Measurements from ENCODE around the gene TXNDC2. TPM values are rescaled to one million over a fixed set of nuclear protein-coding genes. Genes with fewer than 3 reads are reported as not detected.

The TXNDC2 gene
- total and polyA plus RNA-seq, 9 of the 15 experiments (the other 6 are each of a cell fraction or from before 2014, with no cell fraction given): 1.2 to 4.9 (median 2.3) TPM

DNA sequence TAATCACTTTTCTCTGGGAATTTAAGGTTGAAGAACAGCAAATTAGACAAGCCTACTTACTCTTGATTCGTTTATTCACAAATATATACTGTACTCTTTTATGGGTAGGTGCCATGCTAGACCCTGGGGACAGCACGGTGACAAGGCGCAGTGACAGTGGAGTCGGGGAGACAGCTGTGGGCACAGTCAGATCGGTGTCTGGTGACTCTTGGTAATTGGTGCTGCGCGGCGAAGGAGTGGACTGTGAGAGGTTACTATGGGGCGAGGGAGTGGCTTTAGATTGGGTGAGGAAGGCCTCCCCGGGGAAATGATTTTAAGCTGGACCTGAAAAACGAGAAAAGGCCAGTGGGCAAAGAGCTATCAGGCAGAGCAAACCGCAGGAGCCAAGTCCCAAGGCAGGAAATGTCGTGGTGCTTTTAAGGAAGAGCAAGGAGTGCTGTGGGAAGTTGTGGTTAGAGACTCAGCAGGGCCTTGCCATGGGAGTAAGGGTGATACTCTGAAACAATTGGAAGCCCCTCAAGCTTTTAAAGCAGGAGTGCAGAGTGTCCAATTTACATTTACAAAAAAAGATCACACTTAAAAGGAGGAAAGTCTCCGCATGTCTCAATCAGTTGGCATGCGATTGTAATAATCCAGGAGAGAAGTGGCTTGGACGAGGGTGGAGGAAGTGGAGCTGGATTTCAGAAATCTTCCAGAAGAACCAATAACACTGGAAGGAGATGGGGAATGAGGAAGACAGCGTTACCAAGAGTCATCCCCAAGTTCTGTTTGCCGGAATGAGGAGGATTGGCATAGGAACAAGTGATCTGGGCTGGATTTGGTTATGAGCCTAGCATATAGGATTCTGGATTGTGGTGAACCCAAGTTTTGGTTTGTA is 36.1 kb upstream of the TXNDC2 start (continued):
- 0 out of 4 replicates have a peak, but pooled peaks of 1 of the 2 experiments have one; percentile 35 for TF ChIP-seq ARNT (IDR thresholded peaks at IDR 0.05)
- no peak for TF ChIP-seq HDAC6 (IDR thresholded peaks at IDR 0.05; ENCODE audit: low read depth, low read length)
- no peak for TF ChIP-seq CREBBP (IDR thresholded peaks at IDR 0.05; ENCODE audit: low read depth, low read length)
- TF ChIP-seq, protein P1, sequence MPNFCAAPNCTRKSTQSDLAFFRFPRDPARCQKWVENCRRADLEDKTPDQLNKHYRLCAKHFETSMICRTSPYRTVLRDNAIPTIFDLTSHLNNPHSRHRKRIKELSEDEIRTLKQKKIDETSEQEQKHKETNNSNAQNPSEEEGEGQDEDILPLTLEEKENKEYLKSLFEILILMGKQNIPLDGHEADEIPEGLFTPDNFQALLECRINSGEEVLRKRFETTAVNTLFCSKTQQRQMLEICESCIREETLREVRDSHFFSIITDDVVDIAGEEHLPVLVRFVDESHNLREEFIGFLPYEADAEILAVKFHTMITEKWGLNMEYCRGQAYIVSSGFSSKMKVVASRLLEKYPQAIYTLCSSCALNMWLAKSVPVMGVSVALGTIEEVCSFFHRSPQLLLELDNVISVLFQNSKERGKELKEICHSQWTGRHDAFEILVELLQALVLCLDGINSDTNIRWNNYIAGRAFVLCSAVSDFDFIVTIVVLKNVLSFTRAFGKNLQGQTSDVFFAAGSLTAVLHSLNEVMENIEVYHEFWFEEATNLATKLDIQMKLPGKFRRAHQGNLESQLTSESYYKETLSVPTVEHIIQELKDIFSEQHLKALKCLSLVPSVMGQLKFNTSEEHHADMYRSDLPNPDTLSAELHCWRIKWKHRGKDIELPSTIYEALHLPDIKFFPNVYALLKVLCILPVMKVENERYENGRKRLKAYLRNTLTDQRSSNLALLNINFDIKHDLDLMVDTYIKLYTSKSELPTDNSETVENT (CRISPR knock-in tag; IDR thresholded peaks at IDR 0.05): no peak
- TF ChIP-seq CHD2 (IDR thresholded peaks at IDR 0.05; ENCODE audit: low read depth, low read length): no peak
- TF ChIP-seq, protein P2, sequence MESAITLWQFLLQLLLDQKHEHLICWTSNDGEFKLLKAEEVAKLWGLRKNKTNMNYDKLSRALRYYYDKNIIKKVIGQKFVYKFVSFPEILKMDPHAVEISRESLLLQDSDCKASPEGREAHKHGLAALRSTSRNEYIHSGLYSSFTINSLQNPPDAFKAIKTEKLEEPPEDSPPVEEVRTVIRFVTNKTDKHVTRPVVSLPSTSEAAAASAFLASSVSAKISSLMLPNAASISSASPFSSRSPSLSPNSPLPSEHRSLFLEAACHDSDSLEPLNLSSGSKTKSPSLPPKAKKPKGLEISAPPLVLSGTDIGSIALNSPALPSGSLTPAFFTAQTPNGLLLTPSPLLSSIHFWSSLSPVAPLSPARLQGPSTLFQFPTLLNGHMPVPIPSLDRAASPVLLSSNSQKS (CRISPR knock-in tag; IDR thresholded peaks at IDR 0.05): no peak
- TF ChIP-seq GABPB1 (CRISPR knock-in tag; IDR thresholded peaks at IDR 0.05): 0 out of 2 replicates have a peak, but pooled peaks have one; percentile 24
- TF ChIP-seq ZNF778 (CRISPR knock-in tag; IDR thresholded peaks at IDR 0.05): no peak
- TF ChIP-seq RB1 (IDR thresholded peaks at IDR 0.05; ENCODE audit: low read depth): no peak
- no peak for TF ChIP-seq ZNF212 (CRISPR knock-in tag; IDR thresholded peaks at IDR 0.05)
- TF ChIP-seq SETDB1 (IDR thresholded peaks at IDR 0.05; ENCODE audit: low read length): no peak
- TF ChIP-seq, protein P3, sequence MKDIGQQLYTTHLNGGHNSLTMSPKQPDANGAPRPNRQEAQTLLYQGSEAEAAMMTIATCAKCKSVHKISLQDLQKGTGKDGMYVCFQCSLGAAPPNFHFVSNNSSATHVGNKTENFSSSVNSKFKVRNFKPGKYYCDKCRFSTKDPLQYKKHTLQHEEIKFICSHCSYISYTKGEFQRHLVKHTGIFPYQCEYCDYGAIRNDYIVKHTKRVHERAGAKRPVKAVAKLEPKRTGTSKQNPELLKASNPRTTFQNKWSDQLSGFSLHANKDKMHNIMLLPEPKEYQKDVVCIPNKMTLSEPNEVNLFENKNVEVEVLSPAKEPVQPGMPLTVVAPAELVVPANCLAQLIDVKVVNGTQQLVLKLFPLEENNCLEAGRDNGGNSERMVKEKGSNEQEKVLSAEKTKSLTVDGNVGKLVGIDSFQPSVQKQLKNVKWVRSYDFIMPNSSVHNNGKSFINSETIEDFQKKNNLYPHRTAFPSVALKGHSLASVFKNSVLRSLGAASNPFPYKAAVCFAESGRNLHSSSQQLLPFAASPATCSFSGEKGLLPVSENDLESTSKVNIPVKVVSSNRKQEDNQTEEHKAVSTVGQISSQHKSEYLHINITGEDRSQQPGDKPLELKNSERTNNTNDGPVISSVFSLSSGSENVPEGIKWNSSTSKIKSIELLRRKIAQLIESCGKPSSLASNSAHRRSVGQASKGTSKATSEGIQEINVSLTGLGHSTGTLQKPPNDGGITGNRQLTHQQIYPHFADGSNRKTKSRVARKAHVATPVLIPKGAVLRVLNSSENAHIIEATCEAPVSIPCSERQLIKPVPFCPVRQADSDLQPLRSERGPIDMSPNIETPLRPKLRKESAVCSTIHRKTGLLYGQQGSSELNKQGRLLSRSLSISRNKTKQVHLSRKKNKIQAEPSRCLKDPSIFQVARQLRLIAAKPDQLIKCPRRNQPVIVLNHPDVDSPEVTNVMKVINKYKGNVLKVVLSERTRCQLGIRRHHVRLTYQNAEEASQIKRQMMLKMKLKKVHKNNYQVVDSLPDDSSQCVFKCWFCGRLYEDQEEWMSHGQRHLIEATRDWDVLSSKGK (CRISPR knock-in tag; IDR thresholded peaks at IDR 0.05): no peak
- no peak for TF ChIP-seq XRCC5 (IDR thresholded peaks at IDR 0.05; ENCODE audit: low read depth, low read length)
- TF ChIP-seq ZNF586 (CRISPR knock-in tag; conservative IDR thresholded peaks at IDR 0.05): no peak
- TF ChIP-seq PYGO2 (tag; IDR thresholded peaks at IDR 0.05): no peak
- TF ChIP-seq, protein P4, sequence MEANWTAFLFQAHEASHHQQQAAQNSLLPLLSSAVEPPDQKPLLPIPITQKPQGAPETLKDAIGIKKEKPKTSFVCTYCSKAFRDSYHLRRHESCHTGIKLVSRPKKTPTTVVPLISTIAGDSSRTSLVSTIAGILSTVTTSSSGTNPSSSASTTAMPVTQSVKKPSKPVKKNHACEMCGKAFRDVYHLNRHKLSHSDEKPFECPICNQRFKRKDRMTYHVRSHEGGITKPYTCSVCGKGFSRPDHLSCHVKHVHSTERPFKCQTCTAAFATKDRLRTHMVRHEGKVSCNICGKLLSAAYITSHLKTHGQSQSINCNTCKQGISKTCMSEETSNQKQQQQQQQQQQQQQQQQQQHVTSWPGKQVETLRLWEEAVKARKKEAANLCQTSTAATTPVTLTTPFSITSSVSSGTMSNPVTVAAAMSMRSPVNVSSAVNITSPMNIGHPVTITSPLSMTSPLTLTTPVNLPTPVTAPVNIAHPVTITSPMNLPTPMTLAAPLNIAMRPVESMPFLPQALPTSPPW (CRISPR knock-in tag; IDR thresholded peaks at IDR 0.05): peak; percentile 33
- TF ChIP-seq XRCC4 (IDR thresholded peaks at IDR 0.05; ENCODE audit: extremely low read depth, insufficient read depth, insufficient read length): no peak
- TF ChIP-seq KDM1A (IDR thresholded peaks at IDR 0.05): no peak
- no peak for TF ChIP-seq ZNF436 (CRISPR knock-in tag; IDR thresholded peaks at IDR 0.05)
- TF ChIP-seq ZNF24 (IDR thresholded peaks at IDR 0.05): no peak
- no peak for TF ChIP-seq POLR2G (IDR thresholded peaks at IDR 0.05; ENCODE audit: low read depth, low read length)

Data from K562 (cell line).